ENCODE results near the gene SDK1.

SDK1 gene

GRCh38 chr7:3787717-3788264, 486.7 kb downstream of the SDK1 start:
- DNase-seq (ENCODE audit: low read depth in 2 of 2): no peak

- no peak for DNase-seq (ENCODE audit: low read depth in 2 of 2)
Measured at GRCh38 chr7:3790803-3791202, 489.8 kb downstream of the SDK1 start.

- no peak for DNase-seq (ENCODE audit: low read depth in 2 of 2)
Measured at GRCh38 chr7:3791327-3791726, 490.3 kb downstream of the SDK1 start.

- no peak for DNase-seq (ENCODE audit: low read depth in 2 of 2)
Measured at GRCh38 chr7:3795141-3795540, 494.1 kb downstream of the SDK1 start.

GRCh38 chr7:3795781-3796180, 494.7 kb downstream of the SDK1 start:
- DNase-seq (ENCODE audit: low read depth in 2 of 2): no peak

- DNase-seq (ENCODE audit: low read depth in 2 of 2): no peak
Measured at GRCh38 chr7:3805151-3805550, 504.1 kb downstream of the SDK1 start.

GRCh38 chr7:3806516-3806915, 505.5 kb downstream of the SDK1 start:
- DNase-seq (ENCODE audit: low read depth in 2 of 2): no peak

GRCh38 chr7:3807824-3808223, 506.8 kb downstream of the SDK1 start:
- DNase-seq (ENCODE audit: low read depth in 2 of 2): no peak

GRCh38 chr7:3821488-3821887, 520.4 kb downstream of the SDK1 start:
- DNase-seq (ENCODE audit: low read depth in 2 of 2): no peak

- no peak for DNase-seq (ENCODE audit: low read depth in 2 of 2)
Measured at GRCh38 chr7:3825491-3825890, 524.4 kb downstream of the SDK1 start.

GRCh38 chr7:3832199-3832598, 531.1 kb downstream of the SDK1 start:
- no peak for DNase-seq (ENCODE audit: low read depth in 2 of 2)

- DNase-seq (ENCODE audit: low read depth in 2 of 2): no peak
Measured at GRCh38 chr7:3835109-3835508, 534.1 kb downstream of the SDK1 start.

- DNase-seq (ENCODE audit: low read depth in 2 of 2): no peak
Measured at GRCh38 chr7:3836855-3837254, 535.8 kb downstream of the SDK1 start.

- DNase-seq (ENCODE audit: low read depth in 2 of 2): no peak
Measured at GRCh38 chr7:3844540-3845151, 543.6 kb downstream of the SDK1 start.

GRCh38 chr7:3846738-3847137, 545.7 kb downstream of the SDK1 start:
- no peak for DNase-seq (ENCODE audit: low read depth in 2 of 2)

GRCh38 chr7:3847336-3847735, 546.3 kb downstream of the SDK1 start:
- DNase-seq (ENCODE audit: low read depth in 2 of 2): no peak

- no peak for DNase-seq (ENCODE audit: low read depth in 2 of 2)
Measured at GRCh38 chr7:3859431-3859830, 558.4 kb downstream of the SDK1 start.

GRCh38 chr7:3860932-3861331, 559.9 kb downstream of the SDK1 start:
- no peak for DNase-seq (ENCODE audit: low read depth in 2 of 2)

GRCh38 chr7:3861386-3861785, 560.3 kb downstream of the SDK1 start:
- no peak for DNase-seq (ENCODE audit: low read depth in 2 of 2)

GRCh38 chr7:3861941-3862340, 560.9 kb downstream of the SDK1 start:
- no peak for DNase-seq (ENCODE audit: low read depth in 2 of 2)

GRCh38 chr7:3862774-3863173, 561.7 kb downstream of the SDK1 start:
- no peak for DNase-seq (ENCODE audit: low read depth in 2 of 2)

- no peak for DNase-seq (ENCODE audit: low read depth in 2 of 2)
Measured at GRCh38 chr7:3866277-3866676, 565.2 kb downstream of the SDK1 start.

- DNase-seq (ENCODE audit: low read depth in 2 of 2): no peak
Measured at GRCh38 chr7:3867863-3868262, 566.8 kb downstream of the SDK1 start.
